ENCODE measurements around the gene NECTIN2.
A peak's percentile ranks its signal among the peaks of the same experiment; 100 is the strongest.

The NECTIN2 gene

GRCh38 chr19:44845612-44846454, at the start of gene NECTIN2:
Gene NECTIN2 (plus strand): TSS chr19:44846297. CDS start chr19:44846526, 229 bp downstream.
- DNase-seq, result peak; percentile 77

GRCh38 chr19:44796701-44797115, 49.4 kb upstream of the NECTIN2 start:
- DNase-seq, result peak; percentile 3

GRCh38 chr19:44799627-44800346, 46.3 kb upstream of the NECTIN2 start:
- DNase-seq, result no peak

- DNase-seq, result peak; percentile 78
Observed at GRCh38 chr19:44800461-44800860, 45.6 kb upstream of the NECTIN2 start.

DNA sequence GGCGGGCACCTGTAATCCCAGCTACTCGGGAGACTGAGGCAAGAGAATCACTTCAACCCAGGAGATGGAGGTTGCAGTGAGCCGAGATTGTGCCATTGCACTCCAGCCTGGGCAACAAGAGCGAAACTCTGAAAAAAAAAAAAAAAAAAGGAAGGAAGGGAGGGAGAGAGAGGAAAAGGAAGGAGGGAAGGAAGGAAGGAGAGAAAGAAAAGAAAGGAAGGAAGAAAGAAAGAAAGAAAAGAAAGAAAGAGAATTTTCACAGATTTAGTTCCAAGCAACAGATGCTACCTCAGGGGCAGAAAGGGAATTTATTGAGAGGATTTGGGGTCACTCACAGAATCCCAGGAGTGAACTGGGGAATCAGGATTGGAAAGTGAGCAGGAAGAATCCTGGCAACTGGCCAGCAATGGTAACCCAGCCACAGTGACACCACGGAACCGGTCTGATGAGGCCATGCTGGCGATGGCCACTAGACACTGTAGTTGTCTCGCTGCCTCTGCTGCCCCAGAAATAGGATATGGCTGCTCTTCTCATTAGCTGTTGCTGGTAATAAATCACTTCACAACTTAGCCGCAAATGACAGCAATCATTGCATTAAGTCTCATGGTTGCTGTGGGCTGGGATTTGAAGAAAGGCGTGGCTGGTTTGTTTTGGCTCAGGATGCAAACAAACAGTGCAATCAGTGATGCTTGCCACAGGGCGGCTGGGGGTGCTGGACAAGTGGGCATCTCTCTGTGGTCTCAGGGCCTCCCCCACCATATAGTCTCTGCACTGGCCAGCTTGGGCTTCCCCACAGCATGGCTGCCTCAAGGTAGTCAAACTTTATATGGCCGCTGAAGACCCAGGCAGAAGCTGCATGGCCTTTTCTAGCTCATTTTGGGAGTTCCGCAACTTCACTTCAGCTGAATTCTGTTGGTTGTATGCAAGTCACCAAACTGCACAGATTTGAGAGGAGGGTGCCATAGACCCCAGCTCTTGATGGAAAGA, 42.4 kb upstream of the NECTIN2 start:
- DNase-seq, result no peak

- DNase-seq, result no peak
Observed at GRCh38 chr19:44806291-44806690, 39.8 kb upstream of the NECTIN2 start.

GRCh38 chr19:44807162-44807561, 38.9 kb upstream of the NECTIN2 start:
- DNase-seq, result no peak

DNA sequence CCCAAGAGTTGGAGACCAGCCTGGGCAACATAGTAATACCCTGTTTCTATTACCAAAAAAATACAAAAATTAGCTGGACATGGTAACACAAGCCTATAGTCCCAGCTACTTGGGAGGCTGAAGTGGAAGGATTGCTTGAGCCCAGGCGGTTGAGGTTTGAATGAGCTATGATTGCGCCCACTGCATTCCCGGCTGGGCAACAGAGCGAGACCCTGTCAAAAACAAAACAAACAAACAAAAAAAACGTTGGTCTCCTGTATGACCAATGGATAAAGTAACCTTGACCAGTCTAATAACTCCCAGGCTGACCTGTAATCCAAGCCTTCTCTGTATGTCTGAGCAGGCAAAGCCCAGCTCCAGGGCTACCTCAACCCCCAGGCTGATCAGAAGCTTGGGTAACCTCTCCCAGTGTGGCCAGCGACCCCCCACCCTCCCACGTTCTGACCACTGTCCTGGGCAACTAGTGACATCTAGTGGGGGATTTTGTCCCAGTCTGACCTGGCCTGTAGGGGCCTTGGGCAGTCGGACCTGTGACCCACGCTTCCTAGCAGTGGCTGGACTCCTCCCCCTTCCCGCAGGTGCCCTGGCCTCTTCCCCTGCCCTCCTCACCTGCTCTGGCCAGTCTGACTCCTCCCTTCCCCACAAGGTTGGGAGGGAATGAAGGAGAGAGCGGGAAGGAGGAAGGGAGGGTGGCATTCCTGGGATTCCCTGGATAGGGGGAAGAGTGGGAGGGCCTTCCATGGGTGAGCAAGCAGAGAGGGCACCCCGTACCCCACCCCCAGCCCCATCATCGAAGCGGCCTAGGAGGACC, 38.2 kb upstream of the NECTIN2 start:
- DNase-seq, result no peak

- DNase-seq, result no peak
Observed at GRCh38 chr19:44808463-44809371, 37.4 kb upstream of the NECTIN2 start, which contains the start of gene BCAM. Gene BCAM (plus strand): TSS chr19:44809103. CDS start chr19:44809125, 22 bp downstream.

GRCh38 chr19:44809577-44810233, 36.4 kb upstream of the NECTIN2 start:
- DNase-seq, result no peak

- no peak for DNase-seq
Observed at GRCh38 chr19:44810234-44811121, 35.6 kb upstream of the NECTIN2 start.

GRCh38 chr19:44811122-44811419, 35.0 kb upstream of the NECTIN2 start:
- no peak for DNase-seq

DNA sequence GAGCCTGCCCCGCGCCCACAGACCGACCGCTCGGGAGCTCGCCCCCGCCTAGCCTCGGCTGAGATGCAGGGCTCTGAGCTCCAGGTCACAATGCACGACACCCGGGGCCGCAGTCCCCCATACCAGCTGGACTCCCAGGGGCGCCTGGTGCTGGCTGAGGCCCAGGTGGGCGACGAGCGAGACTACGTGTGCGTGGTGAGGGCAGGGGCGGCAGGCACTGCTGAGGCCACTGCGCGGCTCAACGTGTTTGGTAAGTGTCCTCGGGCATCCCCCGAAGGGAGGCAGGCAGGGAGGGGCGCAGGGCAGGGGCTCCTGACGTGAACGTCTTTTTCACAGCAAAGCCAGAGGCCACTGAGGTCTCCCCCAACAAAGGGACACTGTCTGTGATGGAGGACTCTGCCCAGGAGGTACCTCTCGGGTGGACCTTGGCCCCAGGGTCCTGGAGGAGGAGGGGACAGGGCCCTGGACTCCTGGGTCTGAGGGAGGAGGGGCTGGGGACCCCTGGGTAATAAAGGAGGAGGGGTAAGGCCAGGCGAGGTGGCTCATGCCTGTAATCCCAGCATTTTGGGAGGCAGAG, 33.9 kb upstream of the NECTIN2 start:
- no peak for DNase-seq

GRCh38 chr19:44813070-44813840, 32.8 kb upstream of the NECTIN2 start:
- no peak for DNase-seq

- no peak for DNase-seq
Observed at GRCh38 chr19:44813841-44814470, 32.1 kb upstream of the NECTIN2 start.

- no peak for DNase-seq
Observed at GRCh38 chr19:44814517-44814916, 31.6 kb upstream of the NECTIN2 start.

DNA sequence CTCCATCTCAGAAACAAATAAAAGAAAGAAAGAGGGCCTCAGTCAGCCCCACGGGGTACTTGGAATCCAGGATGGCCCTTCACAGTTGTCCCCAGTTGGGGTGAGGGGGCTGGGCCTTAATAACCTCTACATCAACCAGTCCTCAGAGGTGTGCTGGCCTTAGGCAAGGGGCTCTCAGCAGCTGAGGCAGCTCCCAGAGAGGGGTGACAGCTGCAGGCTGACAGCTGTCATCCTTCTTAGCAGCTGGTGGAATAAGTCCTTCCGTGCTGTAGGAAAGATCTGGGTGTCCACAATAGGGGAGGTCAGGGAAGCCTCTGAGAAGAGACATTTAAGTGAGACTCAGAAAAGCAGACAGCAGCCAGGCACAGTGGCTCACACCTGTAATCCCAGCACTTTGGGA, 29.8 kb upstream of the NECTIN2 start:
- DNase-seq, result no peak

Measured in CD4-positive, alpha-beta T cell treated with Interleukin-21 for 1 hour (primary cell).